Hepatocyte (in vitro differentiated cells): Measurements from ENCODE around the gene WLS.

Source experiments
- EZH2phosphoT487 ChIP-seq: fragments of 200-600 bp; sonication (generic); IDR thresholded peaks from one replicate; pipeline ENCODE4 v1.6.1; 2018; ENCODE audit warnings: antibody characterized with exemption, mild to moderate bottlenecking, low read depth, moderate library complexity; ENCODE audit not compliant: unreplicated experiment, severe bottlenecking
- TF ChIP-seq, protein P1 (sequence below): fragments of 200-600 bp; sonication (generic); IDR thresholded peaks from 2 replicates; pipeline ENCODE4 v1.5.1; 2016; ENCODE audit warnings: antibody characterized with exemption, mild to moderate bottlenecking; ENCODE audit not compliant: poor library complexity

DNA sequence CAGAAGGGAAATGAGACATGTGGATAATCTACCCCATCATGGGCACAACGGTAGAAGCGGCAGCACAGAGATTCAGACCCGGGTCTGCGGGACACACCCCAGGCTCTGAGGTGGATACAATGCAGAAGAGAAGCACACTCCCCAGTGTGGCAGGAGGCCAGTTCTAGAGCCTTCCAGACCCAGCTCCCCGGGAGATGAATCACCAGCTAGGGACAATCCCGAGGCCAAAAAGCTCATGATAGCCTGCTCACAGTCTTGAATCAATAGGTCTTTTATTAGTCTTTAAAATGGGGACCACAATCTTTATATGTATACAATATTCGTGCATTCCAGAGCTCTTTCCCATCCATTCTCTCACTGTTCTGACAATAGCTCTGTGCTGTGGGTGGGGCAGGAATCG, 124.6 kb downstream of the WLS start:
- no peak for TF ChIP-seq EZH2phosphoT487
- TF ChIP-seq, protein P1, sequence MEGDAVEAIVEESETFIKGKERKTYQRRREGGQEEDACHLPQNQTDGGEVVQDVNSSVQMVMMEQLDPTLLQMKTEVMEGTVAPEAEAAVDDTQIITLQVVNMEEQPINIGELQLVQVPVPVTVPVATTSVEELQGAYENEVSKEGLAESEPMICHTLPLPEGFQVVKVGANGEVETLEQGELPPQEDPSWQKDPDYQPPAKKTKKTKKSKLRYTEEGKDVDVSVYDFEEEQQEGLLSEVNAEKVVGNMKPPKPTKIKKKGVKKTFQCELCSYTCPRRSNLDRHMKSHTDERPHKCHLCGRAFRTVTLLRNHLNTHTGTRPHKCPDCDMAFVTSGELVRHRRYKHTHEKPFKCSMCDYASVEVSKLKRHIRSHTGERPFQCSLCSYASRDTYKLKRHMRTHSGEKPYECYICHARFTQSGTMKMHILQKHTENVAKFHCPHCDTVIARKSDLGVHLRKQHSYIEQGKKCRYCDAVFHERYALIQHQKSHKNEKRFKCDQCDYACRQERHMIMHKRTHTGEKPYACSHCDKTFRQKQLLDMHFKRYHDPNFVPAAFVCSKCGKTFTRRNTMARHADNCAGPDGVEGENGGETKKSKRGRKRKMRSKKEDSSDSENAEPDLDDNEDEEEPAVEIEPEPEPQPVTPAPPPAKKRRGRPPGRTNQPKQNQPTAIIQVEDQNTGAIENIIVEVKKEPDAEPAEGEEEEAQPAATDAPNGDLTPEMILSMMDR: no peak
